ENCODE data around the gene UQCRH. TPM values are rescaled to one million over a fixed set of nuclear protein-coding genes. Genes with fewer than 3 reads are reported as not detected.

The UQCRH gene
- 1,270 and 1,540 TPM in 2 replicates for total RNA-seq (2014; rRNA removed; shearing (Covaris generic))

DNA sequence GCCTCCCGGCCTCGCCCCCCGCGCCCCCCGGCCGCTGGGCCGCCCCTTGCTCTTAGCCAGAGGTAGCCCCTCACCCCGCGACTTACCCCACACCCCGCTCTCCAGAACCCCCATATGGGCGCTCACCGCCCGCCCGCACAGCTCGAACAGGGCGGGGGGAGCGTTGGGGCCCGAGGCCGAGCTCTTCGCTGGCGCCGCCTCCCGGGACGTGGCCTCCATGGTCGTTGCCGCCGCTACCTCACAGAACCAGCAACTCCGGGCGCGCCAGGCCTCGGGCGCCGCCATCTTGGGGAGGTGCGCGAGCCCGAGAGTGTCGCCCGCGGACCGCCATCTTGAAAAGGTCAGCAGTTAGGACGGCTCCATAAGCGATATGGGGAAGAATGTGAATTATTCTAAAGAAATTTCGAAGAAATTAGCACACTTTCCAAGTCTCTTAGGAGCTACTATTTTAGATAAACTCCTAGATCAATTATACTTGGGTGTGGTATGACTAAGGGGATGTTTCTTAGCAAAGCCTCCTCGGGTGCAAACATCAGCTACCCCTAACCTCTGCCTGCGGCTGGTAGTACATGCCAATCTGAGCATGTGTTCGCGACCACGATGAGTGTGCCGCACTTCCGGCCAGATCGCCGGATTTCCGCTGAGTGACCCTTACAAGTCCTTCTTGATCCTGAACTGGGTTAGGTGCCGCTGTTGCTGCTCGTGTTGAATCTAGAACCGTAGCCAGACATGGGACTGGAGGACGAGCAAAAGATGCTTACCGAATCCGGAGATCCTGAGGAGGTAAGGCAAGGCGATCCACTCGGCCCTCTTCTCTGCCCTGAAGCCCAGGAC, at the start of gene UQCRH, which contains the start of gene LRRC41:
Gene UQCRH (plus strand): TSS at position 661 of the 834 bp plus-strand sequence. CDS start 69 bp downstream, at position 730.
Gene LRRC41 (minus strand): TSS at position 579 of the 834 bp plus-strand sequence. CDS start 294 bp downstream, at position 285.

GRCh38 chr1:46340404-46341221, 37.1 kb downstream of the UQCRH start, which contains the start of gene NSUN4:
Gene NSUN4, plus strand, starts transcription at chr1:46340807. Its CDS starts 20 bp downstream, at chr1:46340827.

Other genes starting within 250 kb of the UQCRH start
- 4.4 and 4.8 TPM in 2 replicates for gene PIK3R3, start 171.1 kb upstream of the UQCRH start, total RNA-seq (2014; rRNA removed; shearing (Covaris generic))
- gene TSPAN1, start 128.6 kb upstream of the UQCRH start, total RNA-seq (2014; rRNA removed; shearing (Covaris generic)), result 1.3 TPM in 1 of 2 replicates, not detected in the other
- not detected in 2 replicates for gene P3R3URF, start 127.2 kb upstream of the UQCRH start, total RNA-seq (2014; rRNA removed; shearing (Covaris generic))
- 104 and 108 TPM in 2 replicates for gene POMGNT1, start 105.3 kb upstream of the UQCRH start, total RNA-seq (2014; rRNA removed; shearing (Covaris generic))
- gene LURAP1, start 100.4 kb upstream of the UQCRH start, total RNA-seq (2014; rRNA removed; shearing (Covaris generic)), result 1.5 and 2.5 TPM in 2 replicates
- 16.8 and 18.4 TPM in 2 replicates for gene RAD54L, start 55.9 kb upstream of the UQCRH start, total RNA-seq (2014; rRNA removed; shearing (Covaris generic))
- gene LRRC41, start 82 bp upstream of the UQCRH start, total RNA-seq (2014; rRNA removed; shearing (Covaris generic)), result 61.8 and 64.2 TPM in 2 replicates
- gene NSUN4, start 37.1 kb downstream of the UQCRH start, total RNA-seq (2014; rRNA removed; shearing (Covaris generic)), result 18.7 and 21.8 TPM in 2 replicates
- gene FAAH, start 90.6 kb downstream of the UQCRH start, total RNA-seq (2014; rRNA removed; shearing (Covaris generic)), result 0.30 and 1.5 TPM in 2 replicates
- 0.19 TPM in 1 of 2 replicates, not detected in the other for gene DMBX1, start 186.1 kb downstream of the UQCRH start, total RNA-seq (2014; rRNA removed; shearing (Covaris generic))
- not detected in 2 replicates for gene KNCN, start 247.9 kb downstream of the UQCRH start, total RNA-seq (2014; rRNA removed; shearing (Covaris generic))

Measured in A375 (cell line).